HG02870 (cell line): ENCODE measurements around the gene CDH4.

Experiments
- ATAC-seq: cut with Tn5 transposase; IDR thresholded peaks from one replicate; pipeline ENCODE4 v1.9.1; 2021; ENCODE audit warnings: mild to moderate bottlenecking, moderate library complexity; ENCODE audit not compliant: unreplicated experiment

Gene CDH4

DNA sequence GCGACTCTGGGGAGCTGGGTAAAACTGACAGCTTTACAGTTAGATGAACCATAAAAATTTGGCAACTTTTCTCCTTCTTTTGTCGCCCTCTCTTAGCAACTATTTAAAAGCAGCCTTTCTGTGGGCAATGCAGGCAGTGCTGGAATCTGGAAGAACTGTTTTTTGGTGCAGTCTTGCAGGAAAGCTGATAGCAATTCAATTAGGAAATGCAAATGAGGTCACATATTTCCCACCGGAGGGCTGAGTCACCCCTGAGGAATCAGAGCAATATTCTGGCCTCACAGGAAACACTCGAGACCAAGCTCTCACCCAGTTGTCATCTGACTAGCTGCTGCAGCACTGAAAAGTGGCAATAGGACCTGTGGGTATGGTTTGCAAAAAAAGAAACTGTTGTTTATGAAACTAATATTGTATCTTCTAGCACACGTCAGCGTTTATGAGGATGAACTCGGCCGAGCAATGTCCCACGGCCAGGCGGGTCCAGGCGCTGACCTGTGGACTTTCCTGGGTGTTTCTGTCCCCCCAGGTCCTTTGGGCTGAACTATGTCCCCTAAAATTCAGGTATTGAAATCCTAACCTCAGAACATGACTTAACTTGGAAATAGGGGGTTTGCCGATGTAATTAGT is 501.4 kb downstream of the CDH4 start:
- ATAC-seq: no peak

DNA sequence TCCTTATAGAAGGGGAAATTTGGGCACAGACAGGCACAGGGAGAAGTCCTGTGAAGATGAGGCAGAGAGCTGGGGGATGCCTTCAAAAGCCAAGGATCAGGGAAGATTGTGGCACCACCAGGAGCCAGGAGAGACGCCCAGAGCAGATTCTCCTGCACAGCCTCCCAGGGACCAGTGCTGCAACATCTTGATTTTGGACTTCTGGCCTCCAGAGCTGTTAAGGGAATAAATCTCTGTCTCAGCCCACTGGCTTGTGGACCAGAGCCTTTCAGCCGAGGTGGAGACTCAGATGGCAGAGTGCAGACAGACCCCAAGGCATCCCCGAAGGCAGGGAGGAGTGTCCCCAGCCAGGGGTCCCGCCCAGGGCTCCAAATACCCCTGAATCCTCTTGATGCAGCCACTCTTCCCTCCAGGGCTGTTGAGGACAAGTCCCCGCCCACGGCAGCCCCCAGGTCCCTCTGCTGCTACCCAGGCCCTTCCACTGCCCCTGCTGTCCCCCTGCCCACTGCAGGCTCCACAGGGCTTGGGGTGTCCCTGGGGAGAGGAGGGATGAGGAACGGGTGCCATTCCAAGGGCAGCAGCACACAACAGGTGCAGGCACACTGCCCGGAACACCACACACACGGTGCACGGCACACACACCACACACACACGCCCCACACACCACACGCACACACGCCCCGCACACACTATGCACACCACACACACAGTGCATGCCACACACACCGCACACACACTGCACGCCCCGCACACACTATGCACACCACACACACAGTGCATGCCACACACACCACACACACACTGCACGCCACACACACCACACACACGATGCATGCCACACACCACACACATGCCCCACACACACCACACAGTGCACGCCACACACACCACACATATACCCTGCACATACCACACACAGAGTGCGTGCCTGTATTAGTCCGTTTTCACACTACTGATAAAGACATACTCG is 502.2 kb downstream of the CDH4 start:
- ATAC-seq: no peak

DNA sequence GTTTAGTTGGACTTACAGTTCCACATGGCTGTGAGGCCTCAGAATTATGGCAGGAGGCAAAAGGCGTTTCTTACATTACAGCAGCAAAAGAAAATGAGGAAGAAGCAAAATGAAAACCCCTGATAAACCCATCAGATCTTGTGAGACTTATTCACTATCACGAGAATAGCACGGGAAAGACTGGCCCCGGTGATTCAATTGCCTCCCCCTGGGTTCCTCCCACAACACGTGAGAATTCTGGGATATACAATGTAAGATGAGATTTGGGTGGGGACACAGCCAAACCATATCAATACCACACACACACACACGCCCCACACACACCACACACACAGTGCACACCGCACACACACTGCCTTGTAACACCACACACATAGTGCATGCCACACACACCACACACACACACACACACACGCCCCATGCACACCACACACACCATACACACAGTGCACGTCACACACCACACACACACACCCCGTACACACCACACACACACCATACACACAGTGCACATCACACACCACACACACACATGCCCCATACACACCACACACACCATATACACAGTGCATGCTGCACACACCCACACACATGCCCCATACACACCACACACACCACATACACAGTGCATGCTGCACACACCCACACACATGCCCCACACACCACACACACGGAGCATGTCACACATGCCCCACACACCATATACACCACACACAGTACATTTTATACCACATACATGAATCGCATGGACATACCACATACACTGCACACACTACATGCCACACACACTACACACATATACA is 503.1 kb downstream of the CDH4 start:
- no peak for ATAC-seq

DNA sequence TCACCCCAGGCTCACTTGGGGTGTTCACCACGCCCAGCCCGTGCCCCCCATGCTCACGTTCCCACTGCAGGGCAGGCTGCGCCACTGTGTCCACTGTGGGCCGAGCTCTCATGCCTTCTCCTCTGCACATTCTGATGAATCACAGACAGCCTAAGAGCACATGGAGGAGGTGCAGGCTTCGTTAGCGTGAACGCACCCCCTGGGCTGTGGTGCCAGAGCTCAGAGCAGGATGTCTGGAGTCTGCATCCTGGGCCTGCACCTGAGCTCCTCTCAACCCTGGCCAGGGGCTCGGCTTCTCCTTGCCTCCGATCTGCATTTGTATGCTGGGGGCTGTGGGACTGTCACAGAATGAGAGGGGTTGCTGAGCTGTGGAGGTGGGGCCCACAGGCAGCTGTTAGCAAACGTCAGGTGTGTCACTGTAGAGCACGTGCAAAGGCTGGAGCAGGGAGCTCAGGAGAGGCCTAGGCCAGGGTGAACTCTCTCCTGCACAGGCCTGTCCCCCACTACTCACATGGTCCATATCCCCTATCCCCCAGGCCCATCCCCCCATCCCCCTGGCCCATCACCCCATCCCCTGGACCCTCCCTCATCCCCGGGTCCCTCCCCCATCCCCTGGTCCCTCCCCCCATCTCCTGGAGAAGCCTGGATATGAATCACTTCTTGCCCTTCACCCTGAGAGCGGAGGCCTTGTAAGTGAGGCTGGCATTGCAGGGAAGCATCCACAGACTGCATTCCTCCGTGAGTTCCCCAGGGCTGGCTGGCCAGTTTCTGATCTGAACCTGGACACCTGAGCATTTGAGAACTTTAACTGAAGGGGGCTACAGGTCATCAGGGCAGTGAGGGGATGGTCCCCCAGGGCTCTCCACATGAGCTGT is 504.1 kb downstream of the CDH4 start:
- ATAC-seq: no peak

DNA sequence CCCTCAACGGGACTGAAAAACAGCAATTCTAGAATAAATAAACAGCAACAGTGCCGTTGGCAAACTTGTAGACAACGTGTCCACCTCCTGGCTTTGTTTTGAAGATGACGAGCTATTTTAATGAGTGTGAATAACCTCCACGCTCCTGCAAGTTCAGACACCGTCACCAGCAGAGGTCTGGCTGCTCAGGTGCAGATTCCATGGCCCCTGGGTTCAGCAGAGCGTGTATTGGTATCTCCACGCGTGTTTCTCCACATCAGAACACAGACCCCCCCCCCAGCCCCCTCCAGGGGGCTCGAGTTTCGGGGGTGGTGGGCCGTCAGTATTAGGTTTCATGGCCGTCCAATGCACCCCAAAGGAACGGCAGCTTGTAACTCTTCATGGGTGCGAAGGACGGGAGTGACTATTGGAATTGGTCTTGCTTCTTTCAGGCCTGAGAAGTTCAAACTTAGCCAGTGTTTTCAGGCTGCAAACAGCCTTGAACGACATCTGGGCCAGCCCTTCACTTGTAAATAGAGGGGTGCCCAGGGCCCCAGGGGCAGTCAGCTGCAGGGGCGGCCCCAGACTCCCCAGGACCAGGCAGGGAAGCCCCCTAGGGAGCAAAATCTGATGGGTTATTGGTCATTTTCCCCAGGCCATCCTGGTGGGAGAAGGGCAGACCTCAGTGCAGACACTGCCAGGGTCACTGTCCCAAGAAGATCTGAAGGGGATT is 505.1 kb downstream of the CDH4 start:
- no peak for ATAC-seq

DNA sequence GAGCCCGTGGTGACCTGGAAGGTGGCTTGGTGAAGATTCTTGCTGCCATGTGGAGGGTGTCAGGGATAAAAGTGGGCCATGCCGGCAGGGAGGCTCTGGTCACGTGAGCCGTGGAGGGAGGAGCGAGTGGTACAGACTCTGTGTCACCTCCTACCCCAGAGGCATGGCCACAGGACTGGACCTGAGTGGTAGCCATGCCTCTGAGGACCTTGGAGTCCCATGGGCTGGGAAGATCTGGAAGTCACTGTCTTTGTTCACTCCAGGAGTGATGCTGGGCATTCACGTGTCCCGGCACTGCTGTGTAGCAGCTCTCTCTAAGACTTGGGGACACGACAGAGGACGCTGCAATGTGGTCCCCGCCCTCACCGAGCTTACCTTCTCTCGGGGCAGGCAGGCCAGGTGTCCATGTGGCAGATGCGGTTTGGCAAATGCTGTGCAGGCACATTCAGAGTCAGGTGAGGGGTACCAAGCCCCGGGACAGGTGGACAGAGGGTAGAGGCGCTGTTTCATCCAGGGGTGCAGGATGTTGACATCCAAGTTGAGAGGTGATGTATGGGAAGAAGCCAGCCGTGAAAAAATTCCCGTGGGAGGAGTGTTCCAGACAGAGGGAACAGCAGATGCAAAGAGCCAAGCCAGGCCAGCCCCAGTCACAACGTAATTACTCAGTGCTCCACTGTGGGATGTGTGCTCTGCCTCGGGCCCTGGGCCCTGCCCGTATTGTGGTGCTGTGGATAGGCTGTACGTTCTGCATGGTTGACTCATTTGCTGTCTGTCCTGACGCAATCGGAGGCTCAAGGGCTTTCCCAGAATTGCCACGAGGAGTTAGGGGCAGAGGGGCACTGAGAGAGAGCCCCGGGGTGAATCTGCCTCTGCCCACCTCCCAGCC is 505.9 kb downstream of the CDH4 start:
- no peak for ATAC-seq

DNA sequence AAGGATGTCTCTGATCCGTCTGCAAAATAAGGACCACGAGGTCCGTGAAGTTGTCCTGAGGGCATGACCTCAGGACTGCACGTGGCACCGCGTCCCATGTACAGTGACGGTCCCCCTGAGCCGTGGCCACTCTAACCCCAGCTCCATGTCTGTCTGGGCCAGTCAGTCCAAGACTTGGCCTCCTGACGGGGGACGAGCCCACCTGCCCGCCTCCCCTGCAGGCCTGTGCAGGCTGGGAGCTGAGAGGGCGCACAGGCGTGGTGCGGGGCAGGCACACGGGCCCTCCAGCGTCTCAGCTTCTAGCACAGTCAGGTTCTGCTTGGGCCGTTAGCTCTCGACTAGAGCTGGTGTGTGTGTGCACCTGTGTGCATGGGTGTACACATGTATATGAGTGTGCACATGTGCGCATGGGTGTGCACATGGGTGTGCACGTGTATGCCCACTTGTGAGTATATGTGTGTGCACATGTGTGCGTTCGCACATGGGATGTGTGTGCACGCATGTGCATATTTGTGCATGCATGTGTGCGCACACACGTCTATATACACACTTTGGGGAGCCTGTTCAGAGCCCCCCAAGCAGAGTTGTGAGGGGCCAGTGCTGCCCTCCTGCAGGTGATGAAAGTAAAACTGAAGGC is 506.6 kb downstream of the CDH4 start:
- no peak for ATAC-seq

DNA sequence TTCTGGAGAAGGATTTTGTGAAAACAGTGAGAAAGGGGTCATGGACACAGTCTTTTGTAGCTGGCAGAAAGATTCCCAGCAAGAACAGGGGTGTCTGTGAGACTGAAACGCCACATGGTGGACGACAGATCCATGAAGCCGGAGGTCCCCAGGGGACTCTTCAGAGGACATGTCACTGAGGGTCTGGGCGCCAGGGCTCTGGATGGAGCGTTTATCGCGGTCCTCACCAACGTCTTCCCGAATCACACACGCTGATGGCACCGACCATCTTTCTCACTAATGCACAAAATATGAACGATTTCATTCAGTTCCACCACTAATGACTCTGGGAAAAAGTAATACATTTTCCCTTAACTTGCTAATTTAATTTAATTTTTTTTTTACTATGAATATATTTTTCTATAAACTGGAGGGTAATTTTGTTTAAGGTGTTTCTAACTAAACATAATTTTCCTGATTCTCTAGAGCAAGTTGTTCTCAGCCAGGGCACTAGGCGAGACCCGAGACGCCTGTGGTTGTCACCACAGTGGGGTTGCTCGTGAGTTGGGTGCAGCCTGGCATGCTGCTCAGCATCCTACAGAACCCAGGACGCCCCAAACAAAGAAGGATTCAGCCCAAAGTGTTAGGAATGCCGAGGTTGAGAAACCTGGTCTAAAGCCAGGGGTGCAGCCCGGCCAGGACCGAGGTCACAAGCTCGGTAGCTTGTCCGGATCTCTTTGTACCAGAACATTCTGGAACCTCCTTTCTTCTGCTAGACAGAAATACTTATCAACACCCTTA is 507.4 kb downstream of the CDH4 start:
- no peak for ATAC-seq

DNA sequence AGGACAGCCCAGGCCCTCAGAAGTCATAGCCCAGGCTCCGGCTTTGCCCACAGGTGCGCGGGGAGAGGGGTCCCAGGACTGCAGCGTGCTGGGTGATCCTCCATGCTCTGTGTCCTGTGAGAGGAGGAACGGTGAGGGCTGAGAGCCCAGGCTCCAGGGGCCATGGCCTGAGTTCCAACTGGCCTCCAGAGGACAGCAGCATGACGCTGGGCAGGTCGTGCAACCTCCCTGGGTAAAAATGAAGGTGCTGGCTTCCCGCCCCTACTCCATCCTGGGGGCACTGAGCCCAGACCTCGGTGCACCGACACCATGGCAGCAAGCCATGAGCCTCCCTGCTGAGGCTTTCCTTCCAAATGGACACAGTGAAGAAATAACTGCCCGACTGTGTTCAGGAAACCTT is 508.3 kb downstream of the CDH4 start:
- no peak for ATAC-seq

DNA sequence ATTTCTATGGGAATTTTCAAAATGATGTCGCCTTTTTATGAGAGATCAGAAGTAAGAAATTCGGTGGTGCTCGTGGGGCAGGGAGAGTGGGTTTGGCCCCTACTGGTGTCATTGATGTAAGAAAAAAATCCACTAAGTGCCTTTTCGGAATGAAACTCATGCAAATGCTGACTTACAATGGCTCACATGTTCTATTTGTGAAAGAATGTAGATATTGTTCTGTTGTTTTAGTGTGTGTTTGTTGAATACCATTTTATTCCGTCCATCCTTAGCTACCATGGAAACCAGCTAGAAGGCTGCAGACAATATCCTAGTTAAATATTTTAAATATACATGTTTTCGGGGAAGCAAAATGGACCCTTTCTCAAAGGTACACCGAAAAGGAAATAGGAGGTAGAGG is 508.7 kb downstream of the CDH4 start:
- ATAC-seq: no peak

DNA sequence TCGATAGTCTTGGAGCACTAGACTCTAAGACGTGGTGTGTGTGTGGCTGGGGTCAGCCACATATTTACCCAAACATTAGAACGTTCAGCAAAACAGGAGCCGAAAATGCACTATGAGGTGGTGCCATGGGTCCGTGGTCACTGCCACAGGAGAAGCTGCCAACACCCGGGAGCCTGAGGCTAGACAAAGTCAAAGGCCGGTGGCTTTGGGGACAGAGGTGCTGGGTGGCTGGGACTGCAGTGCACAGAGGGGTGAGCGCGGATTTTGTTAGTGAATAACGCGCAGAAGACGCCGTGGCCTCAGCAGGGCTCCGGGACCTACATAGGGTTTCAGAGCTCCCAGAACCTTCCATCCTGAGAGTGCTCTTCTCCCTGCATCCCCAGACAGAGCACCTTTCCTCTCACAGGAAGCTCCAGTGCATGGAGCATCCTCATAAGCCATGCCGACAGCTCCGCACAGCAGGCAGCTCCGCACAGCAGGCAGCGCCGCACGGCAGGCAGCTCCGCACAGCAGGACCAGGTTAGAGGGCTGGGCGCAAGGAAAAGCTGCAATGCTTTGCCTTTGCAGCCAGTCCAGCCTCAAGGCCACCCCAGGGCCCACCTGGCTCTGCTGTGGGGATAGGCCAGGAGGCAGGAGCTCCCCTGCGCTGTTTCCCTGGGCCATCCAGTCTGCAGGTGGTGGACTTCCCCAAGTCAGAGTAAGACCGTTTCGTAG is 509.5 kb downstream of the CDH4 start:
- no peak for ATAC-seq

DNA sequence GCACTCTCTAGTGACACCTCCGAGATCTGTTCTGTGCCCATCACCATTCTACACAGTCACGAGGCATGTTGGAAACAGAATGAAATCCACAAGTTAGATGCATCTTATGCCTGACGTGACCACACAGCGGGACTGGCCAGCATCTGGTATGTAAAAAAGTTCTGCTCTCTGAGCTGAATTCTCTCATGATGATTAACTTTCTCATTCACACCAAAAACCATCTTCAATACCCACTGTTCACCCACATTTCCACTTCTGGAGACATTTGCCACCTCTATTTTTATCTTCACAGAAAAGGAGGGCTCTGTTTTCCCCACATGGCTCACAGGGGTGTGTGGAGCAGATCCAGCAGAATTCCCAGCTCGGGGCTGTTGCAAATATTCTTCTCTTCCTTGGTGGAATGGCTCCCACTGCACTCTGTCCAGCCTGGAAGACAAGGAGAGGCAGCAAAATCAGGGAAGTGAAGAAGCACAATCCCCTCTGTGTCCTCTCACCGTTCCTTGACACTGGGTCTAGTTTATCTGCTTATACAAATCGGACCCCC is 510.2 kb downstream of the CDH4 start:
- ATAC-seq: no peak

DNA sequence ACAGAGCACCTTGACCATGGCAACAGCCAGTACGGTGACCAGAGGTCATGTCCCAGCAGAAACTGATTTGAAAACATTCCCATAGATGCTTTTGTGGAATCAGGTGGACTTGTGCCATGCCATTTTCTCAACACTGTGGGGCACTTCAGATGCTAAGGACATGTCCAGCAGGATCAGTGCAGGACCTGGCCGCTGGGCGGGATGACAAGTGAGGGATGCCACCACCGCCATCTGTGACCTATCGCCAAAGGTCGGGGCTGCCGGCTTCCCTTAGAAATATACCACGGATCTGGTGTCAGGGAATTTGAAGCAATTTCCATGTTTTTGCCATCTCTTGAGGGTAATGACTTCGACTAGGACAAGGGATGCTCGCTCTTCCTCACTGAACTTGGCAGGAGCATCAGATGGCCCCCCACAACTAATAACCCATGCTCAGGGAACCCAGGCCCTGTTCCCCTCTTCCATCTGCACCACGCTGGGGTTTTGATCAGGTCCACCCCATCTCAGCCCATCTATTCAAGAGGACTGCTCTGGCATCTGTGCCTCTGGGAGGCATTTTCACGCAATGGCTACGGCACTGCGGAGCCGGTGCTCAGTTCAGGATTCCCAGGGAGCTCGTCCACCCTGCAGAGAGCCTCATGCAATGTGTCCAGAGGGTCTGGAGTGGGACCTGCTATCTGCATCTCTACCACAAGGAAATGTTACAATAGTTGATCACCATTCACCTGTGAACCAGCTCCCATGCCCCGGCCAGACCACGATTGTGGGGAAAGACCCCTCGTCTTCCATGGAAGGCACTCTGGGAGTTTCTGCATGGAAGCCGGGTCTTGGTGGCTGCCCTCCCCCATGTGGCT is 511.1 kb downstream of the CDH4 start:
- no peak for ATAC-seq

DNA sequence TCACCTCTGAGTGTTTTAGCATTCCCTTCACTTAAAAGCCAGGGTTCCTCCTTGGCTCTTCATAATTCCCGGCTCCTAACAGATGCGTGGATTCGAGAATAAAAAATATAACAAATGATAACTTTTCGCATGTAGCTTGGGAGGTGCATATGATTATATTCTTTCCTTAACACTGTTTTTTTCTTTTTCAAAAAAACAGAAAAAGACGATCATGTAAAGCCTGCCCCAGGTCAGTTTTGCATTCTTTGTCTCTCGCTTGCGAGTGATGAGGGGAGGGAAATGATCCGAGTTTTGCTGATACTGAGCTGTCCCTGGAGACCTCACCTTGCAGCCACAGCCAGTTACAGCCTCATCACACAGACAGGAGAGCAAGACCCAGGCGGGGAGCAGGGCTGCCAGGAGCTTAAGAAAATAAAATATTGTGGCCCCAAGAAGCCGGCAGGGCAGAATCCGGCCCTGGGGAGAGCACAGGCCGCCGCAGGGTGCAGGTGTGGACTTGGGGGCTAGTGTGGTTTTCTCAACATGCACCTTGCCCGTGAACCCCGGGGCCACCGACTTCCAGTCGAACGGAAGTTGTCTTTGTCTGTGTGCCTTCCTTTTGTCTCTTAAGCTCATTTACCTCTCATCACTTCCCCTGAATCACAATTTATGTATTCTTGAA is 511.8 kb downstream of the CDH4 start:
- ATAC-seq: no peak

DNA sequence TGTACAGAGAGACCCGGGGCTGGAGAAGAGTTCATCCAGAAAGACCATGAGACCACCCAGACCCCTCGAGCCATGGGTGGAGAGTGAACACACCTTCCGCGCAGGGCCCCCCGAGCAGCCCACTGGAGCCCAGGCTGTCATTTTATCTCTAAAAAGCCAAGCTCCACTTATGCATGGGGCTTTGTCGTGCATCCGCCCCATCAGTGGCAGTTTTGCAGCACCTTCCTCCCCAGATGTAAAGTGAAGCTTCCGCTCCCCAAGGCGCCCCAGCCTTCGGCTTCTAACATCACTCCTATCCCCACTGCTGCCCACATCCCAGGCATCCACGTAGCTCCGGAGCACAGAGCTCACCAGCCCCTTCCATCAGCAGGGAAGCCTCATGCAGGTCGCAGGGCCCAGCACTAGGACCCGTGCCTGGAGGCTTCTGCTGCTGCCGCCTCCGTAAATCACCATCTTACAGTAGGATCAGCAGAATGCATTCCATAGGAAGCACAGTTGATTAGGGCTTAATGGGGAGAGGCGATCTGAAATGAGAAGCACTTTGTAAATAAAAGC is 512.5 kb downstream of the CDH4 start:
- ATAC-seq: no peak
